GM19452 (cell line): ENCODE data around the gene JMJD4.
A peak's percentile ranks its signal among the peaks of the same experiment; 100 is the strongest.
"Not testable (repeated sequence)": the region's sequence is repeated elsewhere in the genome, so short reads cannot be mapped to it uniquely, and the experiment has no call there.

Experiments
- ATAC-seq: cut with Tn5 transposase; IDR thresholded peaks from one replicate; pipeline ENCODE4 v1.9.1; 2021; ENCODE audit not compliant: unreplicated experiment

Gene JMJD4

DNA sequence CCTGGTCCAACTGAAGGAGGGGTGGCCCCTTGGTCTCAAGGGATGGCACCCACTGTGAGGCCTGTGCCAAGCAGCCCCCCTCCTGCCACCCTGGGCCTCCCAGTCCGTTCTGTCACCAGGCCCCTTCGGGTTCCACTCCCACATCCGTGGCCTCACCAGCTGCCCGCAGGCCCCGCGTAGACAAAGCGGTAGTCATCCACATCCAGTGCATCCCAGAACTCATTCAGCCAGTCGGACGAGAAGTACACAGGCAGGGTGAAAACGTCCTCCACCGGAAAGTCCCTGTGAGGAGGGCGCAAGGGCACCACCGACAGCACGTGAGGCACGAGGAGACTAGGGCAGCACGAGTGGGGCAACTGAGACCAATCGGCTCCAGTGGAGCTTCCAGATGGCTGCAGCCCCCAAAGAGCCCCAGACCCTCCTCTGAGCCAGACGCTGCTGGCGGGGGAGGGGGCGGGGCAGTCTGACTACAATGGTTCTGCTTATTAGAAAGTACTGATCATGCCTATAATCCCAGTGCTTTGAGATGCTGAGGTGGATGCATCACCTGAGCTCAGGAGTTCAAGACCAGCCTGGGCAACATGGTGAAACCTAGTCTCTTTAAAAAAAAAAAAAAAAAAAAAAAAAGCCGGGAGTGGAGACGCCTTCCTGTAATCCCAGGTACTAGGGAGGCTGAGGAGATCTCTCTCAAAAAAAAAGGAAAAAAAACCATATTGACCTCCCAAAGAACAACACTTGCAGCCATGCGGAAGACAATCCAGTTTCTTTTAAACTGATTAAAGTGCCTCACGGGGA lies 1.2 kb downstream of the JMJD4 start:
- ATAC-seq = no peak

DNA sequence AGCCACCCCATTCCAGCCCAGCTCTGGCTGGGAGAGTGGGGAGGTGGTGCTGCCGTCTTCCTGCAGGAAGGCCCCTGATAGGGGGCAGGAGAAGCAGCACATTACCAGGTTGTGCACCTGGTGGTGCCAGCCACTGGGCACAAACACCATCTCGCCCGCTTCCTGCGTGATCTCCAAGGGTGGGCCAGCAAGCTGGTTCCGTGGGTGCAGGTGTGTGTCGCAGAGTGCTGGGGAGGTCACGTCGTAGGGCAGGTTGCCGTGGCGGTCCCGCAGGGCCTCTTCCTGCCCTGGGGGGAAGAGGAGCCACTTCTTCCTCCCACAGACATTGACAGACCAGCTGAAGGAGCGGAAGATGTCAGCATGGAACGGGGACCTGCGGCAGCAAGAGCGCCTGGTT lies 1.8 kb downstream of the JMJD4 start:
- ATAC-seq = no peak

DNA sequence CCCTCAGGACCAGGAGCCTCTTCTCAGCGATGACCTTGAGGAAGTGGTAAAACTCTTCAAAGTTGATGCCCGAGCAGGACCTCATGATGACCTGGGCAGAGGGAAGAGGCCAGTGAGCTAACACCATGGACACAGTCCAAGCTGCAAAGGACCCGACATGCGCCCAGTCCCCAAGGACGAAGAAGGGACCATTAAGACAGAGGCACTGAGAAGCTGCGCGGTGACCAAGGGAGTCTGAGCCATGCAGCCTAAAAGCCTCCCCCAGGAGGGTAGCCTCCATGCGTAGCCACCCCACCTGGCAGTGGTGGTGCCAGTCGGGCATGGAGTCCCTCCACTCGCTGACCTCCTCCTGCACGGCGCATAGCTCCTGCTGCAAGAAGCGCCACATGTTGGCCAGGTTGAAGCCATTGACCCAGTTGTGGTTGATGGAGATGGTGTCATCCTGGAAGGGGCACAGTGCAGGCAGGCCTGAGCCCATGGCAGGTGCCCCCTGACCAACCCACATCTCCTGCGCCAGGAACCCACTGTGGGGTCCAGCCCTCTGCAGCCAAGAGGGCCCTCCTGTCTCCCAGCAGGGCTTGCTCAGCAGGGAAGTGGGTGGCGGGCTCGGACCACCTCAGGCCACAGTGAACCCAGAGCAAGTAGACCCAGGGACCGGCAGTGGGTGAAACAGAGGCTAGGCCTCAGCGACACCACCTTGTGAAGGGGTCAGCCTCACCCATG lies 2.4 kb downstream of the JMJD4 start:
- no peak for ATAC-seq

DNA sequence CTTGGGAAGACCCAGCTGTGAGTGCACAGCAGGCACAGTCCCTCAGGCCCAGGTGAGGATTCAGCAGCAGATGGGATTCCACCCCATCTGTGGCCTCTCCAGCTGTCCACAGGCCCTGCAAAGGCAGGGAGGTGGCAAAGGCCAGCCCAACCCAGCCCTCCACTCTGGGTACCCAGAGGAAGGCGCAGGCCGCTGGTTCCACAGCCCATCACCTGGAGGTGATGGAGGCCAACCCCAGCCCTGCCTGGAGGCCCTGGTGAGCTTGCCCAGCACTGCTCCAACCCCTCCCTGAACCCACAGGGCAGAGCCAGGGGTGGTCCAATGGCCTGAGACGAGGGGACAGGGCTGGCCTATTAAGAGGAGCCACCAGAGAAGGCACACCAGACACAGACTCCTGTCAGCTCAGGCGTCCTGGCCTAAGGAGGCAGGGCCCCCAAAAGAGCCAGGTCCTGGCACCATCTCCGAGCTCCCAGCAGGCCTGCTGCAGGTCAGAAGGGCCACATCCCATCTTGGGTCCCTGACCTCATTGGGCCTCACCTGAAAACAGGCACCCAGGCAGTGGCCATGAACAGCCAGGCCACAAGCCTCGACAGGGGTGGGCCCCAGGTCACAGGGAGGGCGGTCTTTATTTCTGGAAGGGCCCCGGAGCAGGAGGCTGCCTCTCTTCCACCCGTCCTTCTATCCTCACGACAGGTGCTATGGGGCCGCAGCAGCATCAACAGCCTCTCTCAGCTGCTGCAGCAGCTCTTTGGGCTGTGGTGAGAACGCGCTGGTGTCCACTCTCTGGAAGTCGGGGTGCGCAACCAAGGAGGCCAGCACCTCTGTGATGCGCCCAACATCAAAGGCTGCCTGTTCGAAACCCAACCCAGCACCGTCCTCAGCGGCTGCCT lies 3.2 kb downstream of the JMJD4 start:
- no peak for ATAC-seq

DNA sequence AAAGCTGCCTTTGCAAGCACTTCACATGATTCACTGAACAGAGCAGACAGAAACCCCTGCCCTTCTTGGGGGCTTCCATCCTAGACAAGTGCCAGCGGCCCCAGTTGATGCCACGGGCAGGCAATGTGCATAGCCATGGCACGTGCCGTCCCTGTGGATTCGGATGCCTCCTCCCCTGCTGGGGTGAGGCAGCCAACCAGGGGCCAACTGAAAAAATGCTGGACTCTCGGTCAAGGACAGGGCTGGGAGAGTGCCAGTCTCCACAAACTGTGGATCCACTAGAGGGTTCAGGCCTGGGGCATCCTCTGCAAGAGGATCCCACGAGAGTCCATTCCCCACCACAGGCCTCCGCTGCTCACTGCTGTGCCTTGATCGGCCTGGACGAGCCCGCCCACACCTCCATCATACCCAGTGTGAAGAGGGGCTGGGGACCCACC lies 3.8 kb downstream of the JMJD4 start:
- no peak for ATAC-seq

DNA sequence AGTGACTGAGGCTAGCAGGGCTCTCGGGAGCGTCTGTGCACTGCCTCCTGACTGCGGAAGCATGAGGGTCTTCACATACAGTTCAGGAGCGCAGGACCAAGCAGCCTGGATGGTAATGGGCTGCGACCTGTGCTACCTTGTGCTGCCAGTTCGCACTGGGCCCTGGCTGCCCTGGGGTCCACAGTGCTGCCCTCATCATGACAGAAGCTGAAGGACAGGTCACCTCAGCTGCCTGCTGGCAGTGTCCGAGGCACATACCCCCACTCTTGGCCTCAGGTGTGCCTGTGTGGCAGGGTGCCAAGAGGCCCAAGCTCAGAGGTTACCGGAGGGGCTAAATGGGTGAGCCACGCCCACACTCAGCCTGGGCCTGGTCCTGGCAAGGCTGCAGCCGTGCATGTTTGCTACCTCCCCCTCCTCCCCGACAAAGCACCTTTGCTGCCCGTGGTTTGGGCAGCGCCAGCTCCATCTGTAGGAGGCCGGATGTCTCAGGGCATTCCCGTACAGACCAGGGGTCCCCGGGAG lies 4.4 kb downstream of the JMJD4 start:
- ATAC-seq = no peak

GRCh38 chr1:227729881-227730629 lies 5.0 kb downstream of the JMJD4 start:
- ATAC-seq = no peak

DNA sequence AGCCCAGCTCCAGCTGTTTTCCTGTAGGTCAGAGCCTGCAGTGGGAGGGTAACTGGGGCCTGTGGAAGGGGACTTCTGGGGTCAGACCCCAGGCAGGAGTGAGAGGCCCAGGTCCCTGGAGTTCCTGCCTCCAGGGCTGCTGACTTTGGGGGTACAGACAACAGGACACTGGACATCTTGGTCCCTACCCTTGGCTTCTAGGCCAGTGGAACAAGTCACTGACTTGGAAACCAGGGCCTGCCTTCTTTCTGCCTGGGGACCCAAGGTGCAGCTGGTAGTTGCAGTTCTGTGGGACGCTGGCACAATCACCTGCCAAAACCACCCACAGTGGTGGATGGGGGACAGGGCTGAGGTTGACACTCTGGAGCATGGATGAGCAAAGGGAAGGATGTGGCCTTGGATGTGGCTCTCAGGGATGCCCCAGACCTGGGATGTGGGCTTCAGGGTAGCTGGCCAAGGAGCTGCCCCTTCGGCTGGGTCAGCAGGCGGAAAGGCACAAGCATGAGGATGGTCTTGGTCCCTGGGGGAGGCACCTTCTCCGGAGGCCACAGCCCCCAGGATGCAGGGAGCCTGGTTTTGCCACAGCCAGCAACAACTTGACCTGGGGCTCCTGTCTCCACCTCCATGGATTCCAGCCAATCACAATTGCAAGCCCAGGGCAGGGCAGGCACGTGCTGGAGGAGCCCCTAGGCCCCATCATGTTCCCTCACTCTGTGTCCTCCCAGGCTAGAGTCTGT lies 5.8 kb downstream of the JMJD4 start:
- no peak for ATAC-seq

- ATAC-seq = no peak
These were observed 6.3 kb downstream of the JMJD4 start for GRCh38 chr1:227728892-227729143.

- ATAC-seq = peak; percentile 40
These were observed 6.8 kb downstream of the JMJD4 start for GRCh38 chr1:227728059-227728891.

GRCh38 chr1:227726924-227727599 lies 8.0 kb downstream of the JMJD4 start:
- ATAC-seq = no peak

GRCh38 chr1:227726318-227726717 lies 8.8 kb downstream of the JMJD4 start:
- no peak for ATAC-seq

DNA sequence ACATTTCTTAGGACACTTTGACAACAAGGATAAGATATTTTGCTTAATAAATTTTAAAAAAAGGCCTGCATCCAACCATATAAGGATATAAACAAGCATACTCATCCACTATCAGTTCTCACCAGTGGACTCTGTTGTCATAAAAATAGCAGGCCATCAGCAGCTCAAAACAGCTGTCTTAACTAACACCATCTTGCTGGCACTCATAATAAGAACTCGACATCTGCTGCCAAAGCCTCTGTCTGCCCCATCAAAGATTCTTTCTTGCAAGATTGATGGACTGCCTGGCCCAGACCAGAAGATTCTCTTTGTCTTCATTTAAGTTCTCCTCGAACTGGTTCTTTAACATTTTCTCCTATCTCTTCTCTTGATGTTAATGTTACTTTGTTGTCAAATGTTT lies 10.1 kb downstream of the JMJD4 start:
- no peak for ATAC-seq

GRCh38 chr1:227723474-227723873 lies 11.6 kb downstream of the JMJD4 start:
- no peak for ATAC-seq

DNA sequence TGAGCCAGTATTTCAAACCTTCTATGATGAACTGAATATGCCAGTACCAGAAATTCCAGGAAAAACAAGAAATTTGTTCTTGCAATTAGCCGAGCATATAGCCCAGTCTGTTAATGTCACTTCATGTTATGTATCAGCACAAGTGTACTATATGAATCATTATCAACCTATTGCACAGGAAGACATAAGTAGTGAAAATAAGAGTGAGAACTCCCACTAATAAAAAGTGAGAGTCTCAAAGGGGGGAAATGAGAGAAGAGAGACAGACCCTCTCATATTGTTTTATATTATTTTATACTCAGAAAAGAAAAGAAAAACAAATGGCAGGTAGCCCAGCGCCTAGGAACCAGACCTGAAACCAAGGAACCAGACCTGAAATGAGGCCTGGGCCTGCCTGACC lies 16.2 kb downstream of the JMJD4 start:
- ATAC-seq = no peak

GRCh38 chr1:227712648-227713047 lies 22.5 kb downstream of the JMJD4 start:
- no peak for ATAC-seq

DNA sequence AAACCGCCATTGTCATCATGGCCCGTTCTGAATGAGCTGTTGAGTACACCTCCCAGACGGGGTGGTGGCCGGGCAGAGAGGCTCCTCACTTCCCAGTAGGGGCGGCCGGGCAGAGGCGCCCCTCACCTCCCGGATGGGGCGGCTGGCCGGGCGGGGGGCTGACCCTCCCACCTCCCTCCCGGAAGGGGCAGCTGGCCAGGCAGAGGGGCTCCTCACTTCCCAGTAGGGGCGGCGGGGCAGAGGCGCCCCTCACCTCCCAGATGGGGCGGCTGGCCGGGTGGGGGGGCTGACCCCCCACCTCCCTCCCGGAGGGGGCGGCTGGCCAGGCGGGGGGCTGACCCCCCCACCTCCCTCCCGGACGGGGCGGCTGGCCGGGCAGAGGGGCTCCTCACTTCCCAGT lies 24.6 kb downstream of the JMJD4 start:
- not testable (repeated sequence) for ATAC-seq

GRCh38 chr1:227709451-227709850 lies 25.7 kb downstream of the JMJD4 start:
- ATAC-seq = no peak

DNA sequence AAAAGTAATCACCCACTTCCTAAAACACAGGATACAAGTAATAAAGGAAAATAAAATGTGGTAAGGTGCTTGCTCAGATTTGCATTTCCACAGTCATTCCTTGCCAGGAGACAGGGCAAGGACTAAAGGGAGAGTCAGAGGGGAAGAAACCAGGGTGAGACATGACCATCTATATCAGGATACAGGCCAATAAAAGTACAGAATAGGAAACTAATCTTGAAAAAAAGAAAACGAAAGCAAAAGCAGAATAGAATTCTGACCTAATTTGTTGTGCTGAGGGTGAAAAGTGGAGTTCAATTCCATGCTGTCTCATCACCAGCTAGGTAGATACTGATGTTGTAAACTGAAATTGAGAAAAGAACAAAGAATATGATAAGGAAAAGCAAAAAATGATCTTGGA lies 27.3 kb downstream of the JMJD4 start:
- ATAC-seq = no peak
